Stimulated activated naive CD8-positive, alpha-beta T cell treated with anti-CD3 and anti-CD28 coated beads, Interleukin-15, amount 100 ng/mL, for 72 hours (primary cell): Measurements from ENCODE around the gene TCF7.

Experiments used
- ATAC-seq: fragments of 150-1000 bp; cut with Tn5 transposase; 2 replicates; pipeline ENCODE4 v1.10.0; 2021; ENCODE audit warnings: mild to moderate bottlenecking, moderate library complexity
- DNase-seq, 2 donors: peaks; one replicate each; pipeline ENCODE4 v3.0.0; 2021 to 2022
- H3K27ac Mint-ChIP-seq, 2 donors: one replicate each; pipeline ENCODE4 v1.8.0; 2022; ENCODE audit warnings: mild to moderate bottlenecking in 2 of 2, mixed read lengths in 2 of 2, moderate library complexity in 2 of 2
- H3K27me3 Mint-ChIP-seq: one replicate; pipeline ENCODE4 v1.8.0; 2022; ENCODE audit warnings: mixed read lengths
- H3K4me1 Mint-ChIP-seq: one replicate; pipeline ENCODE4 v1.8.0; 2022; ENCODE audit warnings: mild to moderate bottlenecking, mixed read lengths
- H3K4me3 Mint-ChIP-seq, 2 donors: one replicate each; pipeline ENCODE4 v1.8.0; 2022; ENCODE audit warnings: mild to moderate bottlenecking in 2 of 2, mixed read lengths in 2 of 2, moderate library complexity in 1 of 2
- H3K9me3 Mint-ChIP-seq, 2 donors: one replicate each; pipeline ENCODE4 v1.8.0; 2022; ENCODE audit warnings: mixed read lengths in 2 of 2

TCF7 gene

DNA sequence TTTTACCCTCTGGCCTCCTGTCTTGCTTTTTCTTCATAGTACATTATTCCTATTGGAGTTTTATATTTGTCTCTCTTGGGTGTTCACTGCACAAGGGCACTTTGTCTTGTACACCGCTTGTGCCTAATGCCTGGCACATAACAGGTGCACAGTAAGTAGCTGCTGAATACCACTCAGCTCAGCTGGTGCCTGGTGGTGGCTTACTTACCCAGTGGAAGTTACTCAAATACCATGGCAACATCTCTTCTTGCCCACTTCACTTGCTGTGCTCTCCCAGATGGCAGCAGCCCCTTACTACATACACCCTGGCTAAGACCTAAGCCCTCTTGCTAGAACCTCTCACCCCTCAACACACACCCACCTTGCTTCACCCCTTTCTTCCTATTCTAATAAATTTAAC, 73.6 kb downstream of the TCF7 start:
- DNase-seq (no peak), ATAC-seq (no peak)
- Mint-ChIP-seq H3K4me1 (no peaks in the 10 kb centered on the region), H3K9me3 (no peaks in the 10 kb centered on the region), H3K27me3 (no peaks in the 10 kb centered on the region), H3K27ac (no peak overlapping the region), H3K4me3 (no peak overlapping the region)

DNA sequence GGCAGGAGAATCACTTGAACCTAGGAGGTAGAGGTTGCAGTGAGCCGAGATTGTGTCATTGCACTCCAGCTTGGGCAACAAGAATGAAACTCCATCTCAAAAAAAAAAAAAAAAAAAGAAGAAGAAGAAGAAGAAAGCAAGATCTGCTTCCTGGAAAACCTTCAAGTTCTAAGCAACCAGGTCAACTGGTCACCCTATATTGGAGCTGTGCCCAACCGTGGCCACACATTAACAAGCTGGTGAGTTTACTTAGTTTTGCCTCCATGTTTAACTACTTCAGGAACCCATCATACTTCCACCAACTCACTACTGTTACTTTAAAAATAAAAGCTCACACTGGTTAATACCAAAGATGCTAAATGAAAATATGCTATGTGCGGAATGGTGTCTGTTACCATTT, 74.5 kb downstream of the TCF7 start:
- Mint-ChIP-seq H3K27me3 (no peaks in the 10 kb centered on the region), H3K4me1 (no peaks in the 10 kb centered on the region), H3K27ac (no peak overlapping the region), H3K9me3 (no peaks in the 10 kb centered on the region), H3K4me3 (no peak overlapping the region)
- DNase-seq: no peak
- no peak for ATAC-seq

DNA sequence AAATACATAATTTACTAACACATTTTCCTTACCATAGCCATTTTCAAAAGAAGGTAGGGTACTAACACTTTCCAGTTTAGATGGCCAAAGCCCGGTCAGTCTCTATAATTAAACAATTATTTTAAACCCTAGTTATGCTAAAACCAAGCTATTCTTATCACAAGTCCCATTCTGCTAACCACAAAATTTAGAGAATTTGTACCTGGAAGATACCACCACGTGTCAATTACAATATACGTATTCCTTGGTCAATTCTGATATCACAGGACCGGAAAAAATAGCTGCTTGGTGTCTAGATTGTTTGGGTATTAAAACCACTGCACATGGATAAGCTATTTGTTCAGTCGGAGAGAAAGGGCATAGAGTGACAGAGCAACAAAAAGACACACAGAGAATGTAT, 81.2 kb downstream of the TCF7 start:
- H3K27ac Mint-ChIP-seq: no peak overlapping the region
- no peaks in the 10 kb centered on the region for H3K27me3 Mint-ChIP-seq
- ATAC-seq: no peak
- no peak for DNase-seq
- no peak overlapping the region for H3K4me3 Mint-ChIP-seq
- no peaks in the 10 kb centered on the region for H3K9me3 Mint-ChIP-seq
- H3K4me1 Mint-ChIP-seq: no peaks in the 10 kb centered on the region
